Activated T-helper 1 cell treated with anti-CD3 and anti-CD28 coated beads, Interleukin-2, amount 50 U/mL, for 16 hours (primary cell): ENCODE measurements around the gene HSF2.

Source experiments
- DNase-seq, 2 donors: peaks; one replicate each; pipeline ENCODE4 v3.0.0-alpha.2; 2020; ENCODE audit warnings: low read depth in 1 of 2, low spot score in 1 of 2

HSF2 gene

GRCh38 chr6:122399055-122399347 is 451 bp upstream of the HSF2 start:
- DNase-seq, result no peak

DNA sequence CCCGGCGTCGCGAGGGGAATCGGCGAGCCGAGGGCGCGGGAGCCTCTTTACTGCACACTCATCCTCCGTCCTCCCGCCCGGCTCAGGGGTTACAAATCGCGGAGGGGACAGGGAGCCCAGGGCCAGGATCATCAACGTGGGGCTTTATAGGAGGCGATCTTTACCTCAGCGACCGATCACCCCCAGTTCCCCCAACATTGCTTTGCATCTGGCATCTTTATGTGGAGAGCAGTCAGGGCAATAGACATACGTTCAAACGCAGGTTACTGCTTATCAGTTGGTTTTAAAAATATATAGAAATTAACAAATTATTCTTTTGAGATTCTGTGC is 634 bp downstream of the HSF2 start:
- DNase-seq, result peak in 1 of 2 donors; percentile 5

DNA sequence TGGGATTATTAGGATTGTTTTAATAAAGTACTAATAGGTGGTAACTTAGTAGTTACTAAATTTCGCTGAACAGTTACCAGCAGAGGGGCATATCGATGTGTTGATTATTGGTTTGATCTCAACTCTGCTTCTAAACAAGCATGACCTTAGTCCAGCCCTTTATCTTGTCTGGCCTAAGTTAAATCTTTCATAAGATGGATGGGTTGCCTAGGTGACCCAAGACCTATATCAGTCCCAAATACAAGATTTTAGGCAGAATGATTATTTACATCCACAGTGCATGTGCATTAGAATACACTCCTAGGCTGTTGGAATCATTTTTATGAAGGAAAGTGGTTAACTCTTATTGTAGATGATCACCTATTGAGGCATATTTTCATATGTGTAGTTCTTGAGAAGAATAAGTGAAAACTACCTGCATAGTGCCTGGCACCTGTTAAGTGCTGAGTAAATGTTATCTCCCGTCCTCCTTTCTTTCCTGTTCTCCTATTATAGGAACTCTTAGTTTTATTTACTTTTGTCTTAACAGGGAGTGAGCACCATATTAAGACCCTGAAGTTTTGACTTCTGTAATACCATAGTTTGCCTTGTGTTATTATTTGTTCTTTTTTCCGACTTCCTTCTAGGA is 1.1 kb downstream of the HSF2 start:
- no peak for DNase-seq

- DNase-seq, result no peak
Measured at GRCh38 chr6:122401104-122401503, 1.7 kb downstream of the HSF2 start.

GRCh38 chr6:122404444-122404843 is 5.0 kb downstream of the HSF2 start:
- DNase-seq, result no peak

DNA sequence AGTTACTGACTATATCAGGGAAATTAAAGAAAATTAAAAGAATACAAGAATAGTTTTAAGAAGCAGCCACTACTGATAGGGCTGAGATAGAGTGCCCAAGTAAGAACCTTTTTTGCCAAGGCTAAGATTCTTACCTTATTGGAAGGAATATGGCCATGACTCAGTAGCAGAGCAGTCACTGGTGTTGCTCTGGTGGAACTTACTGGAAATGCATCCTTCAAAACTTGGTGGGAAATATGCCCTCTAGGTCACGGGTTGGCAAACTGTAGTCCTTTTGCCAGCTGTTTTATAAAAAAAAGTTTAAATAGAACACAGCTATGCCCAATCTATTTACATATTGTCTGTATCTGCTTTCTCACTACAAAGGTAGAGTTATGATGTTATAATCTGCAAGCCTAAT is 6.0 kb downstream of the HSF2 start:
- no peak for DNase-seq

DNA sequence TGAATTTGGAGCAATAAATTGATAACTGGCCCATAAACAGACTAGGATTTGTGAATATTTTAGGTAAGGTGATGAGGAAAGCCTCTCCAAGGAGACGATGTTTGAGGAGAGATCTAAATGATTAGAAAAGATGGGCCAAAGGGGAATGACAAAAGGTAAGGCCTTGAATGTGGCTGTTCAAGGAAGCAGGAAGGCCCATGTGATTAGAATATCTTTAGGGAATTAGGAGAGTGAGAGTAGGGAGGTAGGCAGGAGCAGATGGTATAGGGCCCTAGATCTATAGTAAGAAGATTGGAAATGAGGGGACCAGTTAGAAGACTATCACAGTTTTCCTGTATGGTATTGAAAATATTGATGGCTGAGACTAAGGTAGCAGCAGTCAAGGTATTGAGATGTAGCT is 6.7 kb downstream of the HSF2 start:
- no peak for DNase-seq

- no peak for DNase-seq
Measured at GRCh38 chr6:122407712-122408111, 8.3 kb downstream of the HSF2 start.

DNA sequence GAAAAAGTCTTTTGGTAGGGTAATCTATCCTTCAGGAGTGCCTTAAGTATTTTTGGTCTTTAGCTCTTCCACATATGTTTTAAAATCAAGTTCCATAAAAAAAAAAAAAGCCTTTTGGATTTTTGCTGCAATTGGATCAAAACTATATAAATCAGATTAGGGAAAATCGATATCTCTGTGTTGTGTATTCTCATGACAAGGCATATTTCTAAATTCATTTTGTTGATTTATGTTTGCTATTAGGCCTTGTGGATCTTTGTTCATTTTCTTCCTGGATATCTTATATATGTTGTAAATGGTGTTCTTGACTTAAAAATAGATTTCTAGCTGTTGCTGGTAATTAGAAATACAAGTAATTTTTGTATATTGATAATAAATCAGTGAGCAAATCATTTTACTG is 8.8 kb downstream of the HSF2 start:
- no peak for DNase-seq

DNA sequence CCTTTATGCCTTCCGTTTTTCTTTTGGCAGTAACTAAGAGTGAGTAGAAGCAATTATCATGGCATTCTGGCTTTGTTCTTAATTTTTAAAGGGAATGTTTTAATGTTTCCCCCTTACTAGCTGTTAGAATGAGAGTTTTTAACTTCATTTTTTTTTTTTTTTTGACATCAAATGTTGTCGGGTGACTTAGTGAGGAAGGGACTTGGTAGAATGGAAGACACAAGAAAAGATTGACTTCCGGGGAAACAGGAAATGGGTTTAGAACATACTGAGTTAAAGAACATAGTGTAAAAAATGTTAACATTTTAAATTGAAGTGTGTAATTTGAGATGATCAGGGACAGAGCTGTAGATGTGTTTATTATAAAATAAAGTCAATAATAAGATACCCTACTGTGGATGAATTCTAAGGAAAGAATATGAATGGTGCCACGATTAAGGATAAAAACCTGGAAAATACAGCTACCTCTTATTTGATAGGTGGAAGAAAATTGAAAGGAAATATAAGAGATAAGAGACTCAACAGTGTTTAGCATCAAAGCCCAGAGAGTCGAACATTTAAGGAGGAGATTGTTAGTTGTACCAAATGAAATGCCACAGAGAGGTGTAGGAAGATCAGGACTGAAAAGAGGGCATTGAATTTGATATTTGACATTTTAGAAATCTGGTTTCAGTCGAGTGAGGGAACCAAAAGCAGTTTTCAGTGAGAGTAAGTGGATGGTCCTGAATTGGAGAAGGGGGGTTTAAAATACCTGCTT is 9.4 kb downstream of the HSF2 start:
- DNase-seq, result no peak

- no peak for DNase-seq
Measured at GRCh38 chr6:122412001-122412400, 12.5 kb downstream of the HSF2 start.

DNA sequence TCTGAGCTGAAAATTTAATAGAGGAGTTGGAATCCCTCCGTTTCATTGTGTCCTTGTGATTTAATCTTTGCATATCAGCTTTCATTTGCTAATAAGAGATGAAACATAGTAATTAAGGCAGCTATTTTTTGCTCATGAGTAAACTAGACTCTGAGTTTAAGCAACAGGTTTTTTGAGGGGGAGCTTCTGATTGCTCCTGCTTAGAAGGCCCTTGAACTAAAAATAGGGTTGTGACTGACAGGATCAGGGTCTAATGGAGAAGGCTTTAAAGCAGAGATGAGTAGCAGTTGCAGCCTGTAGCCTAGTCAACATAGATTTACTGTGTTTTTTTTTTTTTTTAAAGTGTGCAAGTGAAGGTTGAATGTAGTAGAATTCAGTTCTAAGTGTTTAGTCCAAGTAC is 17.4 kb downstream of the HSF2 start:
- no peak for DNase-seq

GRCh38 chr6:122422003-122422402 is 22.6 kb downstream of the HSF2 start:
- DNase-seq, result no peak

DNA sequence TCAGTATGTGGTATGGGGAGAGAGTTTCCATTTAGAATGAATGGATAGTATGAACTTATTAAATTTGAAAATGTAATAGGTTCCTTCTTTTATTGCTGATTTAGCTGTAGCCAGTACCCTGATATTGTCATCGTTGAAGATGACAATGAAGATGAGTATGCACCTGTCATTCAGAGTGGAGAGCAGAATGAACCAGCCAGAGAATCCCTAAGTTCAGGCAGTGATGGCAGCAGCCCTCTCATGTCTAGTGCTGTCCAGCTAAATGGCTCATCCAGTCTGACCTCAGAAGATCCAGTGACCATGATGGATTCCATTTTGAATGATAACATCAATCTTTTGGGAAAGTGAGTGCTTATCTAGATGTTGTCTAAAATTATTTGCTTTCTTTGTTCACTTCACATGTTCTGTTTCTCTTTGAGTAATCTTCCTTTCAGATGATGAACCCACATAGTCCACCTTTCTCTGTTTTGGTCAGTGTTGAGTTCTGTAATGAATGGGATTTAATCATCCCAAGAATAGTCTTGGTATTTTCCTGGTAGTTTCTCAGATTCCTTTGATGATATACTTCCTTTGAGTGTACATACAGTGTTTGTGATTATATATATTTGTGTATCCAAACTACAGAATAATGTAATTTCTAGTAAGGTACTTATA is 23.3 kb downstream of the HSF2 start:
- no peak for DNase-seq

GRCh38 chr6:122423734-122424133 is 24.3 kb downstream of the HSF2 start:
- DNase-seq, result no peak

DNA sequence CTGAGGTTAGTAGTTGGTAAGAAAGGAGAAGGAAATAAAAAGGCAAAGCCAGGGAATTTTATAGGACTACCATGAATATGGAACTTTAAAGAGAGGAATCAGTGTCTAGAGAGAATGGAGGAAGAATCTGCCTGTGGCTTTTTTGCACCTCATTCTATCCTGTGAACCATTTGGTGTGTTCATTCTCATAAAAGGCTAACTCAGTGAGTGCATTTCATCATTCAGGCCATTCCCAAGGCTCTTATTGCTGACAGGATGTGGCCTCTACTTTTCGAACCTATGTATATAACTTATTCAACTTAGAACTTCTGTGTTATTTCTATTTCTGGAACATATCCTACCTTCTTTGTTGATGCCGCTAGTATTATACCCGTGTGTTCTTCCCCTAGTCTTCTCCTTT is 27.1 kb downstream of the HSF2 start:
- DNase-seq, result no peak

GRCh38 chr6:122428781-122429180 is 29.3 kb downstream of the HSF2 start:
- DNase-seq, result no peak

DNA sequence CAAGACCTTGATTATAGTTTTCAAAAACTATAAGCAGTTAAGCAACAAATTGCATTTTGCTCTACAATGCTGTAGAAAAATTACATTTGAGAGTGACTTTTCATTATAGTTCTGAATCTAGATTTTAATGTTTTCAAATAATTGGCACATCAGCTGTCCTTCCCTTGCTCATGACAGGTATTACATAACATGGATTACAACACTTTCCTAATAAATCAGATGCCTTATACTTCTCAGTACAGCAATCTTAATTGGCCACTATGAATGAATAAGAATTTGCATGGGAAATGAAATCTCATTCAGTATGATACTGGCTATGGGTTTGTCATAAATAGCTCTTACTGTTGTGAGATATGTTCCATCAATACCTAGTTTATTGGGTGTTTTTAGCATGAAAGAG is 29.9 kb downstream of the HSF2 start:
- DNase-seq, result no peak

DNA sequence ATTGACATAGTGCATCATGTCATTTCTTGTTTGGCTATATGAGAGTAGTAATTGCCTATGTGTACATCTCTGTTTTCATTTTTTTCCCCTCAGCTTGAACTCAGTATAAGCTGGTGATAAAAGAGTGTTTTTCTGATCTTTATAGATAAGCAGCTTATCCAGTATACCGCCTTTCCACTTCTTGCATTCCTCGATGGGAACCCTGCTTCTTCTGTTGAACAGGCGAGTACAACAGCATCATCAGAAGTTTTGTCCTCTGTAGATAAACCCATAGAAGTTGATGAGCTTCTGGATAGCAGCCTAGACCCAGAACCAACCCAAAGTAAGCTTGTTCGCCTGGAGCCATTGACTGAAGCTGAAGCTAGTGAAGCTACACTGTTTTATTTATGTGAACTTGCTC is 32.3 kb downstream of the HSF2 start:
- DNase-seq, result no peak

GRCh38 chr6:122432816-122433215 is 33.4 kb downstream of the HSF2 start:
- DNase-seq, result no peak

GRCh38 chr6:122438975-122439374 is 39.5 kb downstream of the HSF2 start:
- DNase-seq, result no peak

DNA sequence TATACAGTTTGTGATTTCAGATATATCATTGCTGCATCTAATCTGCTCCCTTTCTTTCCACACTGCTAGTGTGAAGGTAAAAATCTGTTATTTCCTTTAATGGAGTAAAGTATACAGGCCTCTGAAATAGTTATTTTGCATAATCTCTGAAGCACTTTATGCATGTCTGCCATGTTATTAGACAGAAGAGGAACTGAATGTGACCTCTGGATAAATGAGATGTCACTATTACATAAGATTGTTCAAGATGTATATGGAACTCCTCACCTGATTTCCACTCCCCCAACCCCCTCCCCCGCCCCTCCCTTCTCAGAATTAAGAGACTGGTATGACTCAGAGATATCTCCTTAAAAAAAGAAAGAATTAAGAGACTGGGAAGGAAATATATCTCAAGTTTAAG is 45.8 kb downstream of the HSF2 start:
- DNase-seq, result no peak

GRCh38 chr6:122449069-122449468 is 49.6 kb downstream of the HSF2 start:
- no peak for DNase-seq
